ENCODE results near the gene STAB1. TPM values are rescaled to one million over a fixed set of nuclear protein-coding genes. Genes with fewer than 3 reads are reported as not detected.

The STAB1 gene
- polyA plus RNA-seq, 6 donors from 2014 or later, result not detected

- peaks cover 0 to 22% of the 10 kb centered on the region in 2 donors for H3K36me3 Mint-ChIP-seq
- no peaks in the 10 kb centered on the region for H3K9me3 Mint-ChIP-seq
- no peak overlapping the region for H3K4me3 Mint-ChIP-seq
- H3K27ac Mint-ChIP-seq, result peak overlapping the region in 2 of 6 donors; percentile 33 to 89
- H3K4me1 Mint-ChIP-seq, result peaks cover 0 to 3% (median 0%) of the 10 kb centered on the region in 3 donors
- DNase-seq (no peak), ATAC-seq (ENCODE audit: low read depth in 2 of 2) (no peak)
- no peaks in the 10 kb centered on the region for H3K27me3 Mint-ChIP-seq
Observed at GRCh38 chr3:52484680-52485461, 10.3 kb upstream of the STAB1 start.

GRCh38 chr3:52487050-52487787 lies 7.9 kb upstream of the STAB1 start:
- Mint-ChIP-seq H3K27ac (peak overlapping the region in 2 of 6 donors; percentile 81 to 87), H3K9me3 (no peaks in the 10 kb centered on the region), H3K27me3 (no peaks in the 10 kb centered on the region), H3K4me1 (no peaks in the 10 kb centered on the region), H3K36me3 (peaks cover 0 to 12% of the 10 kb centered on the region in 2 donors), H3K4me3 (no peak overlapping the region)
- ATAC-seq (ENCODE audit: low read depth in 2 of 2) (no peak), DNase-seq (no peak)

GRCh38 chr3:52487788-52488691 lies 7.1 kb upstream of the STAB1 start:
- H3K4me1 Mint-ChIP-seq, result peaks cover 0 to 5% (median 0%) of the 10 kb centered on the region in 3 donors
- no peaks in the 10 kb centered on the region for H3K9me3 Mint-ChIP-seq
- H3K27me3 Mint-ChIP-seq, result no peaks in the 10 kb centered on the region
- DNase-seq, result no peak
- no peak overlapping the region for H3K4me3 Mint-ChIP-seq
- H3K27ac Mint-ChIP-seq, result peak overlapping the region in 3 of 6 donors; percentile 65 to 87 (median 81)
- no peak for ATAC-seq (ENCODE audit: low read depth in 2 of 2)
- H3K36me3 Mint-ChIP-seq, result peaks cover 0 to 20% of the 10 kb centered on the region in 2 donors

GRCh38 chr3:52488746-52489145 lies 6.4 kb upstream of the STAB1 start:
- peaks cover 0 to 5% (median 0%) of the 10 kb centered on the region in 3 donors for H3K4me1 Mint-ChIP-seq
- ATAC-seq (ENCODE audit: low read depth in 2 of 2), result no peak
- DNase-seq, result no peak
- no peak overlapping the region for H3K27ac Mint-ChIP-seq
- H3K36me3 Mint-ChIP-seq, result peaks cover 0 to 20% of the 10 kb centered on the region in 2 donors
- H3K27me3 Mint-ChIP-seq, result no peaks in the 10 kb centered on the region
- H3K9me3 Mint-ChIP-seq, result no peaks in the 10 kb centered on the region
- H3K4me3 Mint-ChIP-seq, result no peak overlapping the region

DNA sequence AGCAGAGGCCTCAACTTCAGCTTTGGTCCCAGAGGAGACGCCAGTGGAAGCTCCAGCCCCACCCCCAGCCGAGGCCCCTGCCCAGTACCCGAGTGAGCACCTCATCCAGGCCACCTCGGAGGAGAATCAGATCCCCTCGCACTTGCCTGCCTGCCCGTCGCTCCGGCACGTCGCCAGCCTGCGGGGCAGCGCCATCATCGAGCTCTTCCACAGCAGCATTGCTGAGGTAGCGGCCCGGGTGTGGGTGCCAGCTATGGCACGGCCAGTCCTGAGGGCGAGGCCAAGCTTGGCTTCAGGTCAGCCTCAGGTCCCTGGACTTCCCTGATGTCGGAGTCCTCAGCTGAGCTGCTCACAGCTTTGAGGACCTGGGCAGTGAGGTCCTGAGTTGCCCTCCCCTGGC lies 5.7 kb upstream of the STAB1 start:
- Mint-ChIP-seq H3K4me3 (no peak overlapping the region), H3K9me3 (no peaks in the 10 kb centered on the region), H3K27ac (no peak overlapping the region), H3K27me3 (no peaks in the 10 kb centered on the region), H3K4me1 (peaks cover 3 to 5% (median 3%) of the 10 kb centered on the region in 3 donors), H3K36me3 (peaks cover 0 to 20% of the 10 kb centered on the region in 2 donors)
- ATAC-seq (ENCODE audit: low read depth in 2 of 2) (no peak), DNase-seq (no peak)

GRCh38 chr3:52490035-52490938 lies 4.9 kb upstream of the STAB1 start:
- Mint-ChIP-seq H3K36me3 (peaks cover 0 to 20% of the 10 kb centered on the region in 2 donors), H3K9me3 (no peaks in the 10 kb centered on the region), H3K27me3 (no peaks in the 10 kb centered on the region), H3K27ac (no peak overlapping the region), H3K4me3 (no peak overlapping the region), H3K4me1 (peaks cover 3 to 8% (median 5%) of the 10 kb centered on the region in 3 donors)
- DNase-seq, result no peak
- ATAC-seq (ENCODE audit: low read depth in 2 of 2), result no peak

DNA sequence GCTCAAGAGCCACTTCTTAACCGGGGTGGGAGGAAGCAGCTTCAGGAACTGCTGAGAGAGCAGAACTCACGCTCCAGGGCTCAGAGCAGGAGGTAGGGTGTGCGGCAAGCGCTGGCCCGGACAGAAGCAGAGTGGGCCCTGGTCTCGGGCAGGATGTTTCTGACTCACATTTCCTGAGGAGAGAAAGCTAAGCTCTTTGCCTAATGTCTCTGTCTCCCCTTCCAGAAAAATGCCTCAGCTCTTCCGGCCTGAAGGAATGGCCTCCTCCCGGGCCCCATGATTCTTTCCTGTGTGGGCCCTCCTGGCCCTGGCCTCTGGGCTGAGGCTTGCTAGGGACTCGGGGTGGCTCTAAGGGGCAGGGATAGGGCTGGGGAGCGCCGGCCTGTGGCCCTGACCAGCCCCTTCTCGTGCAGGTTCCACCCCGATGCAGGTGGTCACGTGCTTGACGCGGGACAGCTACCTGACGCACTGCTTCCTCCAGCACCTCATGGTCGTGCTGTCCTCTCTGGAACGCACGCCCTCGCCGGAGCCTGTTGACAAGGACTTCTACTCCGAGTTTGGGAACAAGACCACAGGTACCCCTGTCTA lies 4.1 kb upstream of the STAB1 start:
- no peak for ATAC-seq (ENCODE audit: low read depth in 2 of 2)
- H3K27me3 Mint-ChIP-seq, result peaks cover 0 to 2% (median 0%) of the 10 kb centered on the region in 3 donors
- peak overlapping the region in 1 of 8 donors; percentile 30 for H3K4me3 Mint-ChIP-seq
- peaks cover 0 to 20% of the 10 kb centered on the region in 2 donors for H3K36me3 Mint-ChIP-seq
- H3K27ac Mint-ChIP-seq, result no peak overlapping the region
- no peak for DNase-seq
- no peaks in the 10 kb centered on the region for H3K9me3 Mint-ChIP-seq
- H3K4me1 Mint-ChIP-seq, result peaks cover 3 to 8% (median 5%) of the 10 kb centered on the region in 3 donors

- DNase-seq, result no peak
- Mint-ChIP-seq H3K4me3 (no peak overlapping the region), H3K4me1 (peaks cover 3 to 8% (median 5%) of the 10 kb centered on the region in 3 donors), H3K36me3 (peaks cover 0 to 17% of the 10 kb centered on the region in 2 donors), H3K27ac (no peak overlapping the region), H3K9me3 (no peaks in the 10 kb centered on the region), H3K27me3 (peaks cover 0 to 7% (median 0%) of the 10 kb centered on the region in 3 donors)
- no peak for ATAC-seq (ENCODE audit: low read depth in 2 of 2)
Observed at GRCh38 chr3:52492059-52492458, 3.1 kb upstream of the STAB1 start.

- DNase-seq, result no peak
- ATAC-seq (ENCODE audit: low read depth in 2 of 2), result no peak
- peaks cover 0 to 7% (median 0%) of the 10 kb centered on the region in 3 donors for H3K27me3 Mint-ChIP-seq
- no peak overlapping the region for H3K4me3 Mint-ChIP-seq
- H3K9me3 Mint-ChIP-seq, result no peaks in the 10 kb centered on the region
- H3K36me3 Mint-ChIP-seq, result peaks cover 0 to 7% of the 10 kb centered on the region in 2 donors
- no peak overlapping the region for H3K27ac Mint-ChIP-seq
- H3K4me1 Mint-ChIP-seq, result peaks cover 4 to 10% (median 10%) of the 10 kb centered on the region in 3 donors
Observed at GRCh38 chr3:52493232-52494017, 1.7 kb upstream of the STAB1 start.

DNA sequence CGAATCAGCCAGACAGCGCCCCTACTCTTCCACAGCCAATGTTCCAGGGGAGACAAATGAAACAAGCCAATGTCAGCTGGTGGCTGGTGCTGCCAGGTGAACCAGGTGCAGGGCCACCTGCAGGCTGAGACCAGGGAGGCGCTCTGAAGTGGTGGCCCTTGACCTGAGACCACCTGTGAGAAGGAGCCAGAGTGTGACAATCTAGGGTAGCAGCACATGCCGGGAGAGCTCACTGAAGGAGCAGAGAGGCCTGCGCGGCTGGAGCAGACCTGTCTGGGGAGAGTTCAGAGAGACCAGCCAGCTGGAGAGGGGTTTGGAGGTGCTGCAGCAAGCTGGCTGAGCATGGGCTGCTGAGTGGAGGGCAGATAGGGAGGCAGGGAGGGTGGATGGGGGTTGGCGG lies 693 bp upstream of the STAB1 start:
- peak overlapping the region in 1 of 6 donors; percentile 29 for H3K27ac Mint-ChIP-seq

GRCh38 chr3:52495777-52496602 lies 852 bp downstream of the STAB1 start:
- H3K36me3 Mint-ChIP-seq, result peaks cover 0 to 7% of the 10 kb centered on the region in 2 donors
- peaks cover 0 to 7% (median 0%) of the 10 kb centered on the region in 3 donors for H3K27me3 Mint-ChIP-seq
- H3K27ac Mint-ChIP-seq, result no peak overlapping the region
- no peak for DNase-seq
- ATAC-seq (ENCODE audit: low read depth in 2 of 2), result no peak
- no peaks in the 10 kb centered on the region for H3K9me3 Mint-ChIP-seq
- H3K4me3 Mint-ChIP-seq, result no peak overlapping the region
- peaks cover 14 to 24% (median 22%) of the 10 kb centered on the region in 3 donors for H3K4me1 Mint-ChIP-seq

More for the DNA sequence above, 693 bp upstream of the STAB1 start:
- H3K4me1 Mint-ChIP-seq, result peaks cover 14 to 21% (median 20%) of the 10 kb centered on the region in 3 donors
- H3K36me3 Mint-ChIP-seq, result peaks cover 0 to 7% of the 10 kb centered on the region in 2 donors
- DNase-seq, result no peak
- H3K27me3 Mint-ChIP-seq, result peaks cover 0 to 7% (median 0%) of the 10 kb centered on the region in 3 donors
- no peaks in the 10 kb centered on the region for H3K9me3 Mint-ChIP-seq
- no peak for ATAC-seq (ENCODE audit: low read depth in 2 of 2)
- H3K4me3 Mint-ChIP-seq, result no peak overlapping the region
